Astrocyte (in vitro differentiated cells and primary cell): ENCODE measurements around the gene C3orf52. TPM values are rescaled to one million over a fixed set of nuclear protein-coding genes. Genes with fewer than 3 reads are reported as not detected.

Experiments used
- DNase-seq: peaks from one replicate; pipeline ENCODE4 v3.0.0-alpha.2; 2010; ENCODE audit warnings: low read depth
- FAIRE-seq: peaks from 2 replicates; lab custom pipeline; 2011; peaks lifted over from hg19 to GRCh38; lab: Jason Lieb, UNC
- H2AFZ ChIP-seq: 2 replicates; pipeline ENCODE4 v1.6.0; 2012; ENCODE audit warnings: low read depth, low read length, inconsistent platforms
- H3K27ac ChIP-seq: 2 replicates; pipeline ENCODE4 v1.5.1; 2011; ENCODE audit warnings: low read depth, low read length, inconsistent platforms
- H3K27me3 ChIP-seq: 2 replicates; pipeline ENCODE4 v1.6.0; 2011; ENCODE audit warnings: low read length, inconsistent platforms; ENCODE audit not compliant: insufficient read depth
- H3K36me3 ChIP-seq: 2 replicates; pipeline ENCODE4 v1.5.1; 2011; ENCODE audit warnings: low read length, inconsistent platforms; ENCODE audit not compliant: insufficient read depth
- H3K4me1 ChIP-seq: 2 replicates; pipeline ENCODE4 v1.5.1; 2011; ENCODE audit warnings: low read length, inconsistent platforms; ENCODE audit not compliant: insufficient read depth
- H3K4me2 ChIP-seq: 2 replicates; pipeline ENCODE4 v1.6.0; 2012; ENCODE audit warnings: low read length, inconsistent platforms
- H3K4me3 ChIP-seq: 2 replicates; pipeline ENCODE4 v1.5.1; 2011; ENCODE audit warnings: low read depth, mild to moderate bottlenecking, low read length, inconsistent platforms; ENCODE audit not compliant: insufficient read depth
- H3K79me2 ChIP-seq: 2 replicates; pipeline ENCODE4 v1.6.0; 2012; ENCODE audit warnings: mild to moderate bottlenecking, low read length, inconsistent platforms; ENCODE audit not compliant: insufficient read depth
- H3K9ac ChIP-seq: 2 replicates; pipeline ENCODE4 v1.6.0; 2012; ENCODE audit warnings: mild to moderate bottlenecking, low read length, inconsistent platforms
- H3K9me3 ChIP-seq: 2 replicates; pipeline ENCODE4 v1.5.1; 2012; ENCODE audit warnings: low read depth, mild to moderate bottlenecking, low read length, inconsistent platforms; ENCODE audit not compliant: insufficient read depth
- H4K20me1 ChIP-seq: 2 replicates; pipeline ENCODE4 v1.6.0; 2012; ENCODE audit warnings: low read length, inconsistent platforms; ENCODE audit not compliant: insufficient read depth
- H3K27ac Mint-ChIP-seq: one replicate; pipeline ENCODE4 v1.8.0; 2021; ENCODE audit warnings: mild to moderate bottlenecking, mixed read lengths; ENCODE audit not compliant: unreplicated experiment
- H3K27me3 Mint-ChIP-seq: one replicate; pipeline ENCODE4 v1.8.0; 2021; ENCODE audit warnings: low read depth, mixed read lengths; ENCODE audit not compliant: unreplicated experiment
- H3K36me3 Mint-ChIP-seq: one replicate; pipeline ENCODE4 v1.8.0; 2021; ENCODE audit warnings: low read depth, mixed read lengths; ENCODE audit not compliant: unreplicated experiment
- H3K4me1 Mint-ChIP-seq: one replicate; pipeline ENCODE4 v1.8.0; 2021; ENCODE audit warnings: low read depth, mixed read lengths; ENCODE audit not compliant: unreplicated experiment
- H3K4me3 Mint-ChIP-seq: one replicate; pipeline ENCODE4 v1.8.0; 2021; ENCODE audit warnings: mild to moderate bottlenecking, moderate library complexity, mixed read lengths; ENCODE audit not compliant: unreplicated experiment
- H3K9me3 Mint-ChIP-seq: one replicate; pipeline ENCODE4 v1.8.0; 2021; ENCODE audit warnings: mild to moderate bottlenecking, mixed read lengths; ENCODE audit not compliant: unreplicated experiment
- EZH2 ChIP-seq: IDR thresholded peaks from 2 replicates; pipeline ENCODE4 v1.6.1; 2012; ENCODE audit warnings: mild to moderate bottlenecking, low read length, inconsistent platforms; ENCODE audit not compliant: insufficient read depth
- total RNA-seq: library from RNA; stranded (reverse); gene quantifications from 2 replicates; pipeline ENCODE4 v1.2.1, GENCODE V29; 2021
- TF ChIP-seq, protein P1 (sequence below): IDR thresholded peaks from 2 replicates; pipeline ENCODE4 v1.5.1; 2011; ENCODE audit warnings: low read depth, mild to moderate bottlenecking, inconsistent platforms, low read length, moderate library complexity; ENCODE audit not compliant: insufficient read depth

C3orf52 gene
- total RNA-seq, 1 donor from 2014 or later = 21.9 TPM

DNA sequence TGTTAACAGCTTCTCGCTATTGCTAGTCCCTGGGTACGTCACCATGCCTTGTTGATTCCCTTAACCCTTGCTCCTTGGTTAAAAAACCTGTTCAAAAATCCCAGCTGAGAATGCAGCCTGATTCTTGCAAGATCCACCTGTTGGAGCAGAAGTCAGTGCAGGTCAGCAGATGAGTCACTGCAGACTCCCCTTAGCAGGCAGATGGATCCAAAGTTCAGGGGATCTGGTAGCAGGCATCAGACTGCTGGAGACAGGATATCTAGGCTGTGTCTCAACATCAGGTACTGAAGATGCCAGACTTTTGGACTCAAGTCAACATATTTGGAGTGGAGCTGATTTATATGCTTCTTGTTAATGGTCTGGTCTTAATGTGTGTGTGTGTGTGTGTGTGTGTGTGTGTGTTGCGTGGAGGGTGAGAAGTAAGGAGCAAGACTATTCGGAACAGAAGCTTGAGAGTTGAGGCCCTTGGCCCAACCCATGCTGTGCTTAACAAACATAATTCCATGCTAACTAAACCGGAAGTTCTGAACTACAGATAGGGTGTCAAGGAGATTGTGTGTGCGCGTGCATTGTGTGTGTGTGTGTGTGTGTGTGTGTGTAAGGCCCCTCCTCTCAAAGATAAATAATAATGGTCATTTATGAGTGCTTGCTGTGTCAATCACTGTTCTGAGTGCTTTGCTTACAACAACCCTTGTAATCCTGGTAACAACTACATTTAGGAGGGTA, 1.0 kb upstream of the C3orf52 start:
- H2AFZ ChIP-seq = no peak overlapping the region
- peak overlapping the region; percentile 85 for H3K4me2 ChIP-seq
- DNase-seq (no peak), FAIRE-seq (no peak)
- H4K20me1 ChIP-seq = peaks cover 12% of the 10 kb centered on the region
- H3K79me2 ChIP-seq = peaks cover 30% of the 10 kb centered on the region
- H3K4me3 Mint-ChIP-seq = peak overlapping the region; percentile 99
- no peaks in the 10 kb centered on the region for H3K36me3 ChIP-seq
- H3K27ac Mint-ChIP-seq = peak overlapping the region; percentile 44
- TF ChIP-seq EZH2 = no peak
- TF ChIP-seq, protein P1, sequence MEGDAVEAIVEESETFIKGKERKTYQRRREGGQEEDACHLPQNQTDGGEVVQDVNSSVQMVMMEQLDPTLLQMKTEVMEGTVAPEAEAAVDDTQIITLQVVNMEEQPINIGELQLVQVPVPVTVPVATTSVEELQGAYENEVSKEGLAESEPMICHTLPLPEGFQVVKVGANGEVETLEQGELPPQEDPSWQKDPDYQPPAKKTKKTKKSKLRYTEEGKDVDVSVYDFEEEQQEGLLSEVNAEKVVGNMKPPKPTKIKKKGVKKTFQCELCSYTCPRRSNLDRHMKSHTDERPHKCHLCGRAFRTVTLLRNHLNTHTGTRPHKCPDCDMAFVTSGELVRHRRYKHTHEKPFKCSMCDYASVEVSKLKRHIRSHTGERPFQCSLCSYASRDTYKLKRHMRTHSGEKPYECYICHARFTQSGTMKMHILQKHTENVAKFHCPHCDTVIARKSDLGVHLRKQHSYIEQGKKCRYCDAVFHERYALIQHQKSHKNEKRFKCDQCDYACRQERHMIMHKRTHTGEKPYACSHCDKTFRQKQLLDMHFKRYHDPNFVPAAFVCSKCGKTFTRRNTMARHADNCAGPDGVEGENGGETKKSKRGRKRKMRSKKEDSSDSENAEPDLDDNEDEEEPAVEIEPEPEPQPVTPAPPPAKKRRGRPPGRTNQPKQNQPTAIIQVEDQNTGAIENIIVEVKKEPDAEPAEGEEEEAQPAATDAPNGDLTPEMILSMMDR = no peak
- no peak overlapping the region for H3K27ac ChIP-seq
- peaks cover 16% of the 10 kb centered on the region for H3K4me1 Mint-ChIP-seq
- no peaks in the 10 kb centered on the region for H3K9me3 Mint-ChIP-seq
- no peaks in the 10 kb centered on the region for H3K9me3 ChIP-seq
- no peaks in the 10 kb centered on the region for H3K27me3 Mint-ChIP-seq
- H3K4me1 ChIP-seq = peaks cover 14% of the 10 kb centered on the region
- H3K27me3 ChIP-seq = no peaks in the 10 kb centered on the region
- no peak overlapping the region for H3K4me3 ChIP-seq
- peaks cover 6% of the 10 kb centered on the region for H3K36me3 Mint-ChIP-seq
- H3K9ac ChIP-seq = peak overlapping the region; percentile 94

DNA sequence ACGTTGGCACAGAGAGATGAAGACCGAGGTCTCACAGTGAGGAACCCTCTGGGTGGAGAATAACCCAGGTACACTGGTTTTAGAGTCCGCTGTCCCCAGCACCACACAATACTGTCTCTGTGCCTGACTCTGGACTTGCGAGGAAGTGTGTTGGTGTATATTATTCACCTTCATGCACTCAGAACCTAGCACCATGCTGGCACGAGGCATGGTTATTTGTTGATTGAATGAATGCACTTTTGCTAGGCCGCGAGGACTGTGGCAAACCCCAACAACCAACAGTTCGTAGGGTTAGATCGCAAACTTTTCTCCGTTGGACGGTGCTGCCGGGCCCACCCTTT, 484 bp upstream of the C3orf52 start:
- Mint-ChIP-seq H3K27me3 (no peaks in the 10 kb centered on the region), H3K36me3 (peaks cover 10% of the 10 kb centered on the region), H3K4me1 (peaks cover 21% of the 10 kb centered on the region), H3K4me3 (peak overlapping the region; percentile 99), H3K9me3 (no peaks in the 10 kb centered on the region), H3K27ac (peak overlapping the region; percentile 44)
- DNase-seq (no peak), FAIRE-seq (no peak)
- peaks cover 36% of the 10 kb centered on the region for H3K79me2 ChIP-seq
- peaks cover 15% of the 10 kb centered on the region for H4K20me1 ChIP-seq
- H3K4me1 ChIP-seq = peaks cover 14% of the 10 kb centered on the region
- peak overlapping the region; percentile 75 for H3K4me3 ChIP-seq
- TF ChIP-seq, protein P1 = no peak
- TF ChIP-seq EZH2 = no peak
- H3K36me3 ChIP-seq = no peaks in the 10 kb centered on the region
- H3K9ac ChIP-seq = peak overlapping the region; percentile 94
- no peaks in the 10 kb centered on the region for H3K9me3 ChIP-seq
- peak overlapping the region; percentile 89 for H3K27ac ChIP-seq
- peak overlapping the region; percentile 85 for H3K4me2 ChIP-seq
- H2AFZ ChIP-seq = peak overlapping the region; percentile 91
- no peaks in the 10 kb centered on the region for H3K27me3 ChIP-seq

DNA sequence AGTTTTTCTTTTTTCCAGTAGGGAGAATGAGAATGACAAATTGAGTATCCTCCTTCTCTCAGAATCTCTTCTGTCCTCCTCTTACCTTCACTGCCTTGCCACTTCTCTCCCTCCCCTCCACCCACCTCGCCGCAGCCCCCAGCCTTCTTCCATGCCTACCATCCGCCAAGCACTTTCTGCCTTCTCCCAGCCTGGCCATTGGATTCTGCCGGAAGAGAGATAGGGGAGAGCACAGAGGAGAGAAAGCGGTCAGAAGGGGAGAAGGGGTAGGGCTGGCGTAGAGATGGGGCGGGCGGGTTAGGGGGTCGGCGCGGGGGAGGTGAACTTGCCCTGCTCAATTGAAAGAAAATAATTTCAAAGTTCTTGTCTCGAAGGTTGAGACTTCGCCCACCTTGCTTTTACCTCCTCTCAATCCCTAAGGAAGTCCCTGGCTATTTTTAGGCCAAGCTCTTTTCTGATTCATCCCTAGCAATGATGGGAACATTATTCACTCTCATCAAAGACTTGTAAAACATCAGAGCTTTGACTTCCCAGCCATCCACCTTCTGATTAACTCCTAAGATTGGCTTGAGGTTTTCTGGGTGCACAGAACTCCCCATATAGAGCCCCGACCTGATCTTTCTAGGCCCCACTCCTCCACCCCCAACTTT, 811 bp downstream of the C3orf52 start:
- DNase-seq (peak; percentile 57), FAIRE-seq (peak; percentile 92)
- Histone ChIP-seq H3K4me3 (peak overlapping the region; percentile 75), H3K27ac (peak overlapping the region; percentile 89), H3K4me2 (peak overlapping the region; percentile 85), H3K36me3 (no peaks in the 10 kb centered on the region), H2AFZ (peak overlapping the region; percentile 91), H3K9ac (peak overlapping the region; percentile 94), H3K4me1 (peaks cover 16% of the 10 kb centered on the region), H3K27me3 (no peaks in the 10 kb centered on the region), H4K20me1 (peaks cover 23% of the 10 kb centered on the region), H3K79me2 (peaks cover 47% of the 10 kb centered on the region), H3K9me3 (no peaks in the 10 kb centered on the region)
- Mint-ChIP-seq H3K4me3 (peak overlapping the region; percentile 99), H3K27ac (peak overlapping the region; percentile 94), H3K4me1 (peaks cover 27% of the 10 kb centered on the region), H3K27me3 (no peaks in the 10 kb centered on the region), H3K36me3 (peaks cover 10% of the 10 kb centered on the region), H3K9me3 (no peaks in the 10 kb centered on the region)
- TF ChIP-seq, protein P1 = no peak
- no peak for TF ChIP-seq EZH2
